ENCODE data around the gene P2RX2. TPM values are rescaled to one million over a fixed set of nuclear protein-coding genes. Genes with fewer than 3 reads are reported as not detected.
A peak's percentile ranks its signal among the peaks of the same experiment; 100 is the strongest.

The P2RX2 gene
- total RNA-seq, 1 donor from 2014 or later, result 0.19 TPM

DNA sequence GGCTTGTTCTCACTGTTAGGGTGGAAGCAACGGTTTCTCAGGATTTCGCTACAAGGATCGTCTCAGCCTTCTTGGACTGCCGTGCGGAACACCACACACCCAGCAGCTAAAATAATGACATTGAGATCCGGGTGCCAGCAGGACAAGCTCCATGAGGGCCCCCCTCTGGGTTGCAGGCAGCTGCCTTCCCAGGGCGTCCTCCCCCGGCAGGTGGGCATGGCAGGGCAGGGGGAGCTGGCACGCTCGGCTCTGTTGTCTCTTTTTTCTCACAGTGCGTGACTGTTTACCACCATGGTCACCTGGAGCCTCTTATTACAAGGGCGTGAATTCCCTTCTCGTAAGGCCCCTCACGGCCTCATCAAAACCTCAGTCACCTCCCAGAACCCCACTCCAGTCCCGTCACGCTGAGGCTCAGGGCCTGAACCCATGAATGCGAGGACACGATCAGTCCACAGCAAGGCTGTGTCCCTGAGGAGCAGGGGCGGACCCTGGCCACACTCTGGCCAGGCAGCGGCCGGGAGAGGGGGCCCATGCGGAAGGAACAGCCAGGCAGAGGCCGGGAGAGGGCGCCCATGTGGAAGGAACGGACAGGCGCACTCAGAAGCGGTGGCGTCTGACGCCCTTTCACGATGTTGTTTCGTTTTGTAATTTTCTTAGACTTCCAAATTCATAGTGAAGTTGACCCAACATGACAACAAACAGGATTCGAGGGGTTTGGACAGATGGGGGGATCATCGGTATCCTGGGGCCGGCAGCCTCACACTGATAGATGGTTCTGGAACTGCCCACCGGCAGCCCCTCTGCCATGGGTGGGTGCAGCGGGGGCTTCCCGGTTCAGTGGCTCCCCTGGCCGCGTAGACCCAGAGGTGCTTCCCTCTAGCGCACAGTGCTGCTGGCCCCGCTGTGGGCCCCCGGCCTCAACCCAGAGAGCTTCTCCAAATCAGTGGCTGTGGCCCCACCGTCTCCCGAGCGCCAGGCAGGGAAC is 18.2 kb upstream of the P2RX2 start:
- Mint-ChIP-seq H3K27ac (peak overlapping the region; percentile 67), H3K9me3 (ENCODE audit: low read depth) (no peaks in the 10 kb centered on the region), H3K27me3 (peaks cover 69% of the 10 kb centered on the region), H3K36me3 (ENCODE audit: insufficient read depth) (no peaks in the 10 kb centered on the region), H3K4me3 (ENCODE audit: low read depth) (peak overlapping the region; percentile 31), H3K4me1 (ENCODE audit: low read depth) (peaks cover 8% of the 10 kb centered on the region)
- DNase-seq (ENCODE audit: low spot score, unreplicated experiment), result peak; percentile 54
- TF ChIP-seq, protein P1, sequence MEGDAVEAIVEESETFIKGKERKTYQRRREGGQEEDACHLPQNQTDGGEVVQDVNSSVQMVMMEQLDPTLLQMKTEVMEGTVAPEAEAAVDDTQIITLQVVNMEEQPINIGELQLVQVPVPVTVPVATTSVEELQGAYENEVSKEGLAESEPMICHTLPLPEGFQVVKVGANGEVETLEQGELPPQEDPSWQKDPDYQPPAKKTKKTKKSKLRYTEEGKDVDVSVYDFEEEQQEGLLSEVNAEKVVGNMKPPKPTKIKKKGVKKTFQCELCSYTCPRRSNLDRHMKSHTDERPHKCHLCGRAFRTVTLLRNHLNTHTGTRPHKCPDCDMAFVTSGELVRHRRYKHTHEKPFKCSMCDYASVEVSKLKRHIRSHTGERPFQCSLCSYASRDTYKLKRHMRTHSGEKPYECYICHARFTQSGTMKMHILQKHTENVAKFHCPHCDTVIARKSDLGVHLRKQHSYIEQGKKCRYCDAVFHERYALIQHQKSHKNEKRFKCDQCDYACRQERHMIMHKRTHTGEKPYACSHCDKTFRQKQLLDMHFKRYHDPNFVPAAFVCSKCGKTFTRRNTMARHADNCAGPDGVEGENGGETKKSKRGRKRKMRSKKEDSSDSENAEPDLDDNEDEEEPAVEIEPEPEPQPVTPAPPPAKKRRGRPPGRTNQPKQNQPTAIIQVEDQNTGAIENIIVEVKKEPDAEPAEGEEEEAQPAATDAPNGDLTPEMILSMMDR (IDR thresholded peaks at IDR 0.05; ENCODE audit: unreplicated experiment), result peak; percentile 65

DNA sequence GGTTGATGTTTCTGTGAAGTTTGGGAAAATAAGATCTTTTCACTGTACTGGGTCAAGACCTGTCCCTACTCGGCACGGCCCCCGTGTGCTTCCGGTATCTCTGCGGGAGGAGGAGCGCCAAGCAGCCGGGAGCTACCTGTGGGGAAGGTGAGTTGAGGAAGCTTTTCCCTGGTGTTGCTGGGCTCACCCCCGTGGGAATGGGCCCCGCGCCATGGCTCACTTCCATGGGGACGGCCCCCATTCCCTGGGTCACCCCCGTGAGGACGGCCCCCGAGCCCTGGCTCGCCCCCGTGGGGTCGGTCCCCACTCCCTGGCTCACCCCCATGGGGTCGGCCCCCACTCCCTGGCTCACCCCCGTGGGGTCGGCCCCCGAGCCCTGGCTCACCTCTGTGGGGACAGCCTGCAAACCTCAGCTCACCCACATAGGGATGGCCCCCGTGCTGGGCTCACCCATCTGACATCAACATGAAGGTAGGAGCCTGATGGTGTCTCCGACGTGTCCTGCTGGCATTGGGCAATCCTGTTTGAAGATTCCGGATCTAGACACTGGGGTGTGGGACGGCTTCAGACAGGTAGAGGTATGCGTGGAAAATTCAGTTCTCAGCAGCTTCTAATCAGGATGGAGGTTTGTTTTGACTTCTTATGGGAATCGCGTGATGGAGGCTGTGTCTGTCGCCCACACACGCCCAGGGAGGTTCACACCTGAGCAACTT is 17.2 kb upstream of the P2RX2 start:
- TF ChIP-seq, protein P1 (IDR thresholded peaks at IDR 0.05; ENCODE audit: unreplicated experiment), result no peak
- DNase-seq (ENCODE audit: low spot score, unreplicated experiment), result no peak
- Mint-ChIP-seq H3K27me3 (peaks cover 63% of the 10 kb centered on the region), H3K36me3 (ENCODE audit: insufficient read depth) (no peaks in the 10 kb centered on the region), H3K9me3 (ENCODE audit: low read depth) (no peaks in the 10 kb centered on the region), H3K27ac (no peak overlapping the region), H3K4me3 (ENCODE audit: low read depth) (no peak overlapping the region), H3K4me1 (ENCODE audit: low read depth) (peaks cover 8% of the 10 kb centered on the region)

DNA sequence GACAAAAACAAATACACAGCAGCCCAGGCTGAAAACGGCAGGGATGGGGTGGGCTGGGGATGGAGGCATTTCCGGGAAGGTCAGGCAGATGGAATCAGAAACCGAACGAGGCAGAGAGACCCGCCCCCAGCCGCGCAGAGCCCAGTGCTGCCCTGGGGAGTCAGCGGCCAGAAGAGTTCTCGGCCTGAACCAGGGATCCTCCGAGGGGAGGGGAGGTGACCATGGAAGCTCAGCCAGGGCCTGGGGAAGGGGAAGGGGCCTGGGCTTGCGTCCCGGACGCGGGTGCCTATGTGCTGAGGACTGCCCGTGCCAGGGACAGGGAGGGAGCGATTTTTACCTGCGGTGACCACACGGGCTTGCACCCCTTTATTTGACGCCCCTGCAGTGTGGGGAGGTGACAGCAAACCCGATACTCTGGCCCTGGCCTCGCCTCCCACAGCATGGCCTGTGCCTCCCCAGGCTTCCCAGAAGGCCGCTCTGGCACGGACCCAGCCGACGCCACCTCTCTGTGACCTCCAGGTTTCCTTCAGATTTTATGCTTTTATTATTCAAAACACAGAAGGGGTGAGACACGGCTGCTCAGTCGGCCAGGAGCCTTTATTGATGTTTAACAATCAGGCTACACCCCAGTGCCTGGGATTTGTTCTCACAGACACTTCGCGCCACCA is 15.9 kb upstream of the P2RX2 start:
- Mint-ChIP-seq H3K36me3 (ENCODE audit: insufficient read depth) (no peaks in the 10 kb centered on the region), H3K27me3 (peaks cover 65% of the 10 kb centered on the region), H3K4me3 (ENCODE audit: low read depth) (no peak overlapping the region), H3K9me3 (ENCODE audit: low read depth) (no peaks in the 10 kb centered on the region), H3K27ac (peak overlapping the region; percentile 26), H3K4me1 (ENCODE audit: low read depth) (peaks cover 2% of the 10 kb centered on the region)
- TF ChIP-seq, protein P1 (IDR thresholded peaks at IDR 0.05; ENCODE audit: unreplicated experiment), result no peak
- DNase-seq (ENCODE audit: low spot score, unreplicated experiment), result no peak

DNA sequence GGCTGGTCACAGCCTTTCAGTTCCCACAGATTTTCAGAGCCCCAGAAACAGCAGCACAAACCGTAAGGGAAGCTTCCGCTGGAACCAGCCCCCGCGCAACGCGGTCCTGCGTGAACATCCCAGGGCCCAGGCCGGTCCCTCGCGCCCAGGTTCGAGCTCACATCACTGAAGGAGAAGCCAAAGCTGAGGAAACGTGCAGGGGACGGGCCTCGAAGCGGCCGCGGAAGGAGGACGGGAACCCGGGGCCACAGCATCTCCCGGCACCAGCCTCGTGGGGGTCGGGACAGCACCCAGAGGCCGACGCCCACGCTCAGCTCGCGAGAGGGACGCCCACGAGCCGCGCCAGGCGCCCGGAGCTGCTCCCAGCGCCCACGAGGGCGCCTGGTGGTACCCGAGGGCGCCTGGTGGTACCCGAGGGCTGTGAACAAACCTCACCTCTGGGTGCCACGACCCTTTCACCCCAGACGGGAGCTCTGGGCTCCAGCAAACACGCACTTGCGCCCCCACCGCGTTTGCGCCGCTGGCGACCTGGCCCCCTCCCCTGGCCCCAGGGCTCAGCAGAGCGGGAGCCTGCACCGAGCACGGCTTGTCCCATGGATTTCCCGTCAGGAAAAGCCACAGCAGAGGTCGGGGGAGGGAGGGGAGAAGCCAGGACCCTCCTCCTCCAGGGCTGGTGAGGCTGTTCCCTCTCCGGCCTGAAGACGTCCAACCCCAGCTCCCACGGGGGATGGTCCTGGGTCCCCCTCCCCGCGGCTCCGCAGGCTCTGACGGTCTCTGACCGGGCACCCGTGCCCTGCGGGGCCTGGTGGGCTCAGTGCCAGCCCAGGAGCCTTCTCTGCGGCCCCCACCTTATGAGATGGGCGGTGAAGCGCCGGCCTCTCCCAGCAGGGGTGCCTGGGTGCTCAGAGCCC is 15.1 kb upstream of the P2RX2 start:
- TF ChIP-seq, protein P1 (IDR thresholded peaks at IDR 0.05; ENCODE audit: unreplicated experiment), result no peak
- Mint-ChIP-seq H3K4me3 (ENCODE audit: low read depth) (no peak overlapping the region), H3K36me3 (ENCODE audit: insufficient read depth) (no peaks in the 10 kb centered on the region), H3K27me3 (peaks cover 70% of the 10 kb centered on the region), H3K9me3 (ENCODE audit: low read depth) (no peaks in the 10 kb centered on the region), H3K27ac (no peak overlapping the region), H3K4me1 (ENCODE audit: low read depth) (peaks cover 4% of the 10 kb centered on the region)
- DNase-seq (ENCODE audit: low spot score, unreplicated experiment), result no peak
